ENCODE measurements around the gene TMX2. TPM values are rescaled to one million over a fixed set of nuclear protein-coding genes. Genes with fewer than 3 reads are reported as not detected.

TMX2 gene
- polyA plus RNA-seq, 3 donors = 28.9 to 71.6 (median 52.9) TPM

DNA sequence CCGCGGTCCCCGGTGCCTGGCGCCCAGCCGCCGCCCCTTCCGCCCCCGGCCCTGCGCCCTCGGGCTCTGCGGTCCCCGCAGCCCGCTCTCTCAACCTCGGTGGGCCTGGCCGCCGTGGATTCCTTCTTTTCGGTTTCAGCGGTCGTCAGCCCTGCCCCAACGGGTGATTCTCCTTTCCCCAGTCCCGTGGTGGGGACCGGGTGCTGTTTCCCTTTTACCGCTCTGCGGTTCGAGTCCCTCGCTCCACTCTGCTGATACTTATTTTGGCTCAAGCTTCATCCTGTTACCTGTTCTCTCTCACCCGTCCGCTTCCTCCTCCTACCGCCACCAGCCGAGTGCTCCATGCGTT, 44.0 kb upstream of the TMX2 start:
- peak overlapping the region; percentile 74 to 99 (median 90) for H3K4me3 ChIP-seq (replicated peaks in 1 of 3; ENCODE audit: low read depth in 2 of 3, low read length in 3 of 3)
- peaks cover 54% of the 10 kb centered on the region for H3K79me2 ChIP-seq (ENCODE audit: insufficient read depth, low read length)
- H3K36me3 ChIP-seq (replicated peaks in 1 of 2; ENCODE audit: control insufficient read depth in 1 of 2, insufficient read depth in 2 of 2, low read length in 2 of 2) = peaks cover 20 to 24% of the 10 kb centered on the region in 2 donors
- TF ChIP-seq, protein P1, sequence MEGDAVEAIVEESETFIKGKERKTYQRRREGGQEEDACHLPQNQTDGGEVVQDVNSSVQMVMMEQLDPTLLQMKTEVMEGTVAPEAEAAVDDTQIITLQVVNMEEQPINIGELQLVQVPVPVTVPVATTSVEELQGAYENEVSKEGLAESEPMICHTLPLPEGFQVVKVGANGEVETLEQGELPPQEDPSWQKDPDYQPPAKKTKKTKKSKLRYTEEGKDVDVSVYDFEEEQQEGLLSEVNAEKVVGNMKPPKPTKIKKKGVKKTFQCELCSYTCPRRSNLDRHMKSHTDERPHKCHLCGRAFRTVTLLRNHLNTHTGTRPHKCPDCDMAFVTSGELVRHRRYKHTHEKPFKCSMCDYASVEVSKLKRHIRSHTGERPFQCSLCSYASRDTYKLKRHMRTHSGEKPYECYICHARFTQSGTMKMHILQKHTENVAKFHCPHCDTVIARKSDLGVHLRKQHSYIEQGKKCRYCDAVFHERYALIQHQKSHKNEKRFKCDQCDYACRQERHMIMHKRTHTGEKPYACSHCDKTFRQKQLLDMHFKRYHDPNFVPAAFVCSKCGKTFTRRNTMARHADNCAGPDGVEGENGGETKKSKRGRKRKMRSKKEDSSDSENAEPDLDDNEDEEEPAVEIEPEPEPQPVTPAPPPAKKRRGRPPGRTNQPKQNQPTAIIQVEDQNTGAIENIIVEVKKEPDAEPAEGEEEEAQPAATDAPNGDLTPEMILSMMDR (IDR thresholded peaks at IDR 0.05) = no peak
- H4K20me1 ChIP-seq (ENCODE audit: insufficient read depth, low read length) = peaks cover 51% of the 10 kb centered on the region
- Mint-ChIP-seq H3K4me1 (peaks cover 28% of the 10 kb centered on the region), H3K9me3 (peaks cover 0 to 2% (median 0%) of the 10 kb centered on the region in 7 donors), H3K27ac (peak overlapping the region; percentile 99 to 100 (median 100)), H3K27me3 (ENCODE audit: low read depth in 3 of 3) (peaks cover 0 to 1% (median 0%) of the 10 kb centered on the region in 3 donors), H3K36me3 (peaks cover 20 to 22% of the 10 kb centered on the region in 2 donors), H3K4me3 (peak overlapping the region; percentile 96 to 97)
- peak; percentile 35 to 50 (median 37) for DNase-seq
- no peaks in the 10 kb centered on the region for H3K27me3 ChIP-seq (ENCODE audit: control insufficient read depth in 2 of 2, insufficient read depth in 2 of 2, low read length in 2 of 2)
- H3K4me1 ChIP-seq (ENCODE audit: control insufficient read depth in 1 of 2, insufficient read depth in 2 of 2, low read length in 2 of 2) = peaks cover 22 to 28% of the 10 kb centered on the region in 2 donors
- H3K4me2 ChIP-seq (replicated peaks; ENCODE audit: extremely low read depth, low read length, poor library complexity, severe bottlenecking) = peak overlapping the region; percentile 90
- peak overlapping the region; percentile 99 for H3K9ac ChIP-seq (ENCODE audit: insufficient read depth, low read length, poor library complexity, severe bottlenecking)
- intact Hi-C loops (cut with micrococcal nuclease) = loop anchor here in 1 of 2 donors (2.0 to 10.0 kb wide), 3 partner anchors 44 to 906 kb away; partner anchors contain the start of genes LPXN, MED19, TMX2 and UBE2L6
- H2AFZ ChIP-seq (ENCODE audit: insufficient read depth, low read depth, low read length, poor library complexity, severe bottlenecking) = peak overlapping the region; percentile 96
- peak overlapping the region; percentile 98 to 99 for H3K27ac ChIP-seq (ENCODE audit: low read depth in 1 of 2, low read length in 2 of 2)
- under 1% methylated on average over 26 of the region's 31 CpGs for WGBS (ENCODE audit: insufficient coverage)
- H3K9me3 ChIP-seq (replicated peaks in 1 of 2; ENCODE audit: control insufficient read depth in 1 of 2, insufficient read depth in 1 of 2, low read length in 2 of 2) = no peaks in the 10 kb centered on the region

DNA sequence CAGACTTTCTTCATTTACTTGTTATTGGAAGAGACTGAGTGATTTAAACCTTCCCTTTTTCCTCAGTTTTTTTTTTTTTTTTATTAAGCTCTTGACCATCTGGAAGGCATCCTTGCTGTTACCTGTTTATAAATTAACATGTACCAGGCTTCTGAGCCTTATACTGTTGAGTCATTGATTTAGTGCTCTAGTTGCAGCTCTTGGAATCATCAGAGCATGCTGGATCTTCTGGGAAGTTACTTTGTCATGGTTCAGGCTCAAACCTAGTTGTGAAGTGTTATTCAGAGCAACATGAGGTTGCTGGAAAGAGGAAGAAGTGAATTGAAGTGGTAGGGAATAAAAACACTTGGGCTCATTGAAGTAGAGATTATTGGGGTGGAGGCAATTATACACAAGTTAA, 38.1 kb upstream of the TMX2 start:
- no peak overlapping the region for H3K4me2 ChIP-seq (replicated peaks; ENCODE audit: extremely low read depth, low read length, poor library complexity, severe bottlenecking)
- TF ChIP-seq, protein P1 (IDR thresholded peaks at IDR 0.05) = no peak
- Mint-ChIP-seq H3K36me3 (peaks cover 56 to 60% of the 10 kb centered on the region in 2 donors), H3K27me3 (ENCODE audit: low read depth in 3 of 3) (peaks cover 0 to 1% (median 0%) of the 10 kb centered on the region in 3 donors), H3K27ac (peak overlapping the region in 2 of 7 donors; percentile 3 to 28), H3K9me3 (no peaks in the 10 kb centered on the region), H3K4me3 (no peak overlapping the region), H3K4me1 (peaks cover 17% of the 10 kb centered on the region)
- H3K9ac ChIP-seq (ENCODE audit: insufficient read depth, low read length, poor library complexity, severe bottlenecking) = no peak overlapping the region
- no peaks in the 10 kb centered on the region for H3K9me3 ChIP-seq (replicated peaks in 1 of 2; ENCODE audit: control insufficient read depth in 1 of 2, insufficient read depth in 1 of 2, low read length in 2 of 2)
- peak overlapping the region in 1 of 2 donors; percentile 9 for H3K27ac ChIP-seq (ENCODE audit: low read depth in 1 of 2, low read length in 2 of 2)
- DNase-seq = no peak
- peaks cover 99% of the 10 kb centered on the region for H4K20me1 ChIP-seq (ENCODE audit: insufficient read depth, low read length)
- peaks cover 4 to 6% of the 10 kb centered on the region in 2 donors for H3K4me1 ChIP-seq (ENCODE audit: control insufficient read depth in 1 of 2, insufficient read depth in 2 of 2, low read length in 2 of 2)
- peaks cover 49 to 78% of the 10 kb centered on the region in 2 donors for H3K36me3 ChIP-seq (replicated peaks in 1 of 2; ENCODE audit: control insufficient read depth in 1 of 2, insufficient read depth in 2 of 2, low read length in 2 of 2)
- no peak overlapping the region for H2AFZ ChIP-seq (ENCODE audit: insufficient read depth, low read depth, low read length, poor library complexity, severe bottlenecking)
- H3K27me3 ChIP-seq (ENCODE audit: control insufficient read depth in 2 of 2, insufficient read depth in 2 of 2, low read length in 2 of 2) = no peaks in the 10 kb centered on the region
- no peak overlapping the region for H3K4me3 ChIP-seq (replicated peaks in 1 of 3; ENCODE audit: low read depth in 2 of 3, low read length in 3 of 3)
- intact Hi-C loops (cut with micrococcal nuclease) = no loop called here
- peaks cover 98% of the 10 kb centered on the region for H3K79me2 ChIP-seq (ENCODE audit: insufficient read depth, low read length)
